WTC11 (cell line): Measurements from ENCODE around the gene FRMD4A. TPM values are rescaled to one million over a fixed set of nuclear protein-coding genes. Genes with fewer than 3 reads are reported as not detected.

Source experiments
- ATAC-seq: fragments of 200-7000 bp; cut with Tn5 transposase; 2 replicates; pipeline ENCODE4 v1.10.0; 2021; ENCODE audit warnings: mild to moderate bottlenecking, moderate library complexity
- CTCF ChIA-PET: fragments of 300-600 bp; sonication (Branson Sonifier 250); formaldehyde crosslinking; loops from one replicate; lab custom pipeline; 2021; ENCODE audit warnings: antibody characterized with exemption; lab: Charles Lee
- POLR2A ChIA-PET: fragments of 350-600 bp; sonication (Branson Sonifier 250); formaldehyde crosslinking; loops from one replicate; lab custom pipeline; 2021; ENCODE audit warnings: antibody characterized with exemption; lab: Charles Lee
- DNase-seq: peaks from one replicate; pipeline ENCODE4 v3.0.0; 2021; ENCODE audit warnings: low spot score
- H3K27ac Mint-ChIP-seq: 2 replicates; pipeline ENCODE4 v1.8.0; 2021; ENCODE audit warnings: mixed read lengths
- H3K27me3 Mint-ChIP-seq: 2 replicates; pipeline ENCODE4 v1.8.0; 2021; ENCODE audit warnings: low read depth, mild to moderate bottlenecking, moderate library complexity, mixed read lengths
- H3K36me3 Mint-ChIP-seq: 2 replicates; pipeline ENCODE4 v1.8.0; 2021; ENCODE audit warnings: mixed read lengths
- H3K4me1 Mint-ChIP-seq: 2 replicates; pipeline ENCODE4 v1.8.0; 2022; ENCODE audit warnings: mixed read lengths
- H3K4me3 Mint-ChIP-seq: 2 replicates; pipeline ENCODE4 v1.8.0; 2021; ENCODE audit warnings: mild to moderate bottlenecking, moderate library complexity, mixed read lengths
- H3K9me3 Mint-ChIP-seq: 2 replicates; pipeline ENCODE4 v1.8.0; 2021; ENCODE audit warnings: mixed read lengths
- CBFB ChIP-seq: sonication (generic); formaldehyde crosslinking; IDR thresholded peaks from 2 replicates; pipeline ENCODE4 v1.8.1; 2022; ENCODE audit warnings: mild to moderate bottlenecking, low read depth, missing genetic modification reagents
- EMX1 ChIP-seq: fragments of 250-450 bp; sonication (Bioruptor Pico); IDR thresholded peaks from 2 replicates; pipeline ENCODE4 v1.8.0; 2021; ENCODE audit warnings: mild to moderate bottlenecking
- ERG ChIP-seq: fragments of 250-450 bp; sonication (Bioruptor Pico); IDR thresholded peaks from 2 replicates; pipeline ENCODE4 v1.8.0; 2021; ENCODE audit warnings: mild to moderate bottlenecking
- FOXJ3 ChIP-seq: sonication (generic); formaldehyde crosslinking; IDR thresholded peaks from 2 replicates; pipeline ENCODE4 v1.9.0; 2021; ENCODE audit warnings: missing genetic modification reagents, mild to moderate bottlenecking, borderline replicate concordance
- FOXP4 ChIP-seq: sonication (generic); formaldehyde crosslinking; IDR thresholded peaks from 2 replicates; pipeline ENCODE4 v1.8.0; 2022; ENCODE audit warnings: mild to moderate bottlenecking, missing genetic modification reagents
- GABPB1 ChIP-seq: sonication (generic); formaldehyde crosslinking; IDR thresholded peaks from 2 replicates; pipeline ENCODE4 v1.8.1; 2023; ENCODE audit warnings: mild to moderate bottlenecking, missing genetic modification reagents
- HMGA2 ChIP-seq: fragments of 250-450 bp; sonication (Bioruptor Pico); IDR thresholded peaks from 2 replicates; pipeline ENCODE4 v1.4.0; 2021; ENCODE audit warnings: mild to moderate bottlenecking, moderate library complexity
- IRF2 ChIP-seq: sonication (generic); formaldehyde crosslinking; IDR thresholded peaks from 2 replicates; pipeline ENCODE4 v1.8.0; 2022; ENCODE audit warnings: low read depth, missing genetic modification reagents, borderline replicate concordance
- JUN ChIP-seq: sonication (generic); formaldehyde crosslinking; IDR thresholded peaks from 2 replicates; pipeline ENCODE4 v1.8.0; 2023; ENCODE audit warnings: mild to moderate bottlenecking, missing genetic modification reagents
- MXD4 ChIP-seq: fragments of 250-450 bp; sonication (Bioruptor Pico); IDR thresholded peaks from 2 replicates; pipeline ENCODE4 v1.8.0; 2021; ENCODE audit warnings: mild to moderate bottlenecking, moderate library complexity, borderline replicate concordance
- NR1H2 ChIP-seq: sonication (generic); formaldehyde crosslinking; IDR thresholded peaks from 2 replicates; pipeline ENCODE4 v1.9.0; 2021; ENCODE audit warnings: mild to moderate bottlenecking, moderate library complexity, missing genetic modification reagents
- NR3C1 ChIP-seq: sonication (generic); formaldehyde crosslinking; conservative IDR thresholded peaks from 2 replicates; pipeline ENCODE4 v1.8.1; 2023; ENCODE audit warnings: low read depth, mild to moderate bottlenecking, missing genetic modification reagents
- RELA ChIP-seq: sonication (generic); formaldehyde crosslinking; IDR thresholded peaks from 2 replicates; pipeline ENCODE4 v1.8.1; 2022; ENCODE audit warnings: missing genetic modification reagents, mild to moderate bottlenecking, borderline replicate concordance
- ZNF219 ChIP-seq: sonication (generic); formaldehyde crosslinking; IDR thresholded peaks from 2 replicates; pipeline ENCODE4 v1.8.0; 2023; ENCODE audit warnings: missing genetic modification reagents, mild to moderate bottlenecking, borderline replicate concordance
- ZNF671 ChIP-seq: fragments of 250-450 bp; sonication (Bioruptor Pico); IDR thresholded peaks from 2 replicates; pipeline ENCODE4 v1.8.0; 2021; ENCODE audit warnings: mild to moderate bottlenecking
- ZSCAN18 ChIP-seq: fragments of 250-450 bp; sonication (Bioruptor Pico); IDR thresholded peaks from 2 replicates; pipeline ENCODE4 v2.1.2; 2022; ENCODE audit warnings: mild to moderate bottlenecking, moderate library complexity
- total RNA-seq: library from RNA; stranded (reverse); gene quantifications from 3 replicates; pipeline ENCODE4 v1.2.3, GENCODE V29; 2021
- TF ChIP-seq, protein P1 (sequence below): sonication (generic); formaldehyde crosslinking; IDR thresholded peaks from 2 replicates; pipeline ENCODE4 v1.8.1; 2022; ENCODE audit warnings: low read depth, missing genetic modification reagents, borderline replicate concordance
- TF ChIP-seq, protein P2 (sequence below): sonication (generic); formaldehyde crosslinking; IDR thresholded peaks from 2 replicates; pipeline ENCODE4 v1.8.0; 2022; ENCODE audit warnings: missing genetic modification reagents
- TF ChIP-seq, protein P3 (sequence below): fragments of 250-450 bp; sonication (Bioruptor Pico); IDR thresholded peaks from 2 replicates; pipeline ENCODE4 v1.9.0; 2021; ENCODE audit warnings: mild to moderate bottlenecking, borderline replicate concordance

Gene FRMD4A
- total RNA-seq, 1 experiment from 2014 or later: 35.5 TPM

GRCh38 chr10:14371581-14371980, 40.9 kb upstream of the FRMD4A start:
- Mint-ChIP-seq H3K27ac (no peak overlapping the region), H3K4me3 (no peak overlapping the region), H3K27me3 (no peaks in the 10 kb centered on the region; the same call in 1 of the 2 replicates), H3K36me3 (no peaks in the 10 kb centered on the region), H3K9me3 (peaks cover 8% of the 10 kb centered on the region), H3K4me1 (peaks cover 10% of the 10 kb centered on the region)
- DNase-seq: no peak
- ChIA-PET POLR2A (no interaction called here), CTCF (no interaction called here)
- no peak for ATAC-seq
- TF ChIP-seq FOXJ3 (CRISPR knock-in tag) (no peak), CBFB (CRISPR knock-in tag) (no peak), ZNF671 (CRISPR knock-in tag) (no peak), MXD4 (no peak), HMGA2 (CRISPR knock-in tag) (no peak), EMX1 (CRISPR knock-in tag) (no peak), NR1H2 (no peak), ZNF219 (no peak), ERG (CRISPR knock-in tag) (no peak), FOXP4 (CRISPR knock-in tag) (no peak), JUN (CRISPR knock-in tag) (no peak), RELA (no peak)

- ChIA-PET CTCF (interaction anchor here (0.6 kb wide), 1 partner anchor 605 kb away, joined by 3 read pairs; no protein-coding TSS in a partner anchor), POLR2A (no interaction called here)
- H3K27ac Mint-ChIP-seq: no peak overlapping the region
- ATAC-seq (no peak), DNase-seq (no peak)
- no peak overlapping the region for H3K4me3 Mint-ChIP-seq
- peaks cover 8% of the 10 kb centered on the region for H3K9me3 Mint-ChIP-seq
- H3K36me3 Mint-ChIP-seq: no peaks in the 10 kb centered on the region
- peaks cover 6% of the 10 kb centered on the region for H3K4me1 Mint-ChIP-seq
- H3K27me3 Mint-ChIP-seq: no peaks in the 10 kb centered on the region; the same call in 1 of the 2 replicates
- no peak for TF ChIP-seq IRF2
- no peak for TF ChIP-seq GABPB1 (CRISPR knock-in tag)
- no peak for TF ChIP-seq FOXP4 (CRISPR knock-in tag)
- no peak for TF ChIP-seq NR3C1 (CRISPR knock-in tag)
- TF ChIP-seq, protein P1, sequence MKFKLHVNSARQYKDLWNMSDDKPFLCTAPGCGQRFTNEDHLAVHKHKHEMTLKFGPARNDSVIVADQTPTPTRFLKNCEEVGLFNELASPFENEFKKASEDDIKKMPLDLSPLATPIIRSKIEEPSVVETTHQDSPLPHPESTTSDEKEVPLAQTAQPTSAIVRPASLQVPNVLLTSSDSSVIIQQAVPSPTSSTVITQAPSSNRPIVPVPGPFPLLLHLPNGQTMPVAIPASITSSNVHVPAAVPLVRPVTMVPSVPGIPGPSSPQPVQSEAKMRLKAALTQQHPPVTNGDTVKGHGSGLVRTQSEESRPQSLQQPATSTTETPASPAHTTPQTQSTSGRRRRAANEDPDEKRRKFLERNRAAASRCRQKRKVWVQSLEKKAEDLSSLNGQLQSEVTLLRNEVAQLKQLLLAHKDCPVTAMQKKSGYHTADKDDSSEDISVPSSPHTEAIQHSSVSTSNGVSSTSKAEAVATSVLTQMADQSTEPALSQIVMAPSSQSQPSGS (CRISPR knock-in tag): no peak
- TF ChIP-seq, protein P2, sequence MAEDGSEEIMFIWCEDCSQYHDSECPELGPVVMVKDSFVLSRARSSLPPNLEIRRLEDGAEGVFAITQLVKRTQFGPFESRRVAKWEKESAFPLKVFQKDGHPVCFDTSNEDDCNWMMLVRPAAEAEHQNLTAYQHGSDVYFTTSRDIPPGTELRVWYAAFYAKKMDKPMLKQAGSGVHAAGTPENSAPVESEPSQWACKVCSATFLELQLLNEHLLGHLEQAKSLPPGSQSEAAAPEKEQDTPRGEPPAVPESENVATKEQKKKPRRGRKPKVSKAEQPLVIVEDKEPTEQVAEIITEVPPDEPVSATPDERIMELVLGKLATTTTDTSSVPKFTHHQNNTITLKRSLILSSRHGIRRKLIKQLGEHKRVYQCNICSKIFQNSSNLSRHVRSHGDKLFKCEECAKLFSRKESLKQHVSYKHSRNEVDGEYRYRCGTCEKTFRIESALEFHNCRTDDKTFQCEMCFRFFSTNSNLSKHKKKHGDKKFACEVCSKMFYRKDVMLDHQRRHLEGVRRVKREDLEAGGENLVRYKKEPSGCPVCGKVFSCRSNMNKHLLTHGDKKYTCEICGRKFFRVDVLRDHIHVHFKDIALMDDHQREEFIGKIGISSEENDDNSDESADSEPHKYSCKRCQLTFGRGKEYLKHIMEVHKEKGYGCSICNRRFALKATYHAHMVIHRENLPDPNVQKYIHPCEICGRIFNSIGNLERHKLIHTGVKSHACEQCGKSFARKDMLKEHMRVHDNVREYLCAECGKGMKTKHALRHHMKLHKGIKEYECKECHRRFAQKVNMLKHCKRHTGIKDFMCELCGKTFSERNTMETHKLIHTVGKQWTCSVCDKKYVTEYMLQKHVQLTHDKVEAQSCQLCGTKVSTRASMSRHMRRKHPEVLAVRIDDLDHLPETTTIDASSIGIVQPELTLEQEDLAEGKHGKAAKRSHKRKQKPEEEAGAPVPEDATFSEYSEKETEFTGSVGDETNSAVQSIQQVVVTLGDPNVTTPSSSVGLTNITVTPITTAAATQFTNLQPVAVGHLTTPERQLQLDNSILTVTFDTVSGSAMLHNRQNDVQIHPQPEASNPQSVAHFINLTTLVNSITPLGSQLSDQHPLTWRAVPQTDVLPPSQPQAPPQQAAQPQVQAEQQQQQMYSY: no peak
- no peak for TF ChIP-seq ZSCAN18 (CRISPR knock-in tag)
- TF ChIP-seq, protein P3, sequence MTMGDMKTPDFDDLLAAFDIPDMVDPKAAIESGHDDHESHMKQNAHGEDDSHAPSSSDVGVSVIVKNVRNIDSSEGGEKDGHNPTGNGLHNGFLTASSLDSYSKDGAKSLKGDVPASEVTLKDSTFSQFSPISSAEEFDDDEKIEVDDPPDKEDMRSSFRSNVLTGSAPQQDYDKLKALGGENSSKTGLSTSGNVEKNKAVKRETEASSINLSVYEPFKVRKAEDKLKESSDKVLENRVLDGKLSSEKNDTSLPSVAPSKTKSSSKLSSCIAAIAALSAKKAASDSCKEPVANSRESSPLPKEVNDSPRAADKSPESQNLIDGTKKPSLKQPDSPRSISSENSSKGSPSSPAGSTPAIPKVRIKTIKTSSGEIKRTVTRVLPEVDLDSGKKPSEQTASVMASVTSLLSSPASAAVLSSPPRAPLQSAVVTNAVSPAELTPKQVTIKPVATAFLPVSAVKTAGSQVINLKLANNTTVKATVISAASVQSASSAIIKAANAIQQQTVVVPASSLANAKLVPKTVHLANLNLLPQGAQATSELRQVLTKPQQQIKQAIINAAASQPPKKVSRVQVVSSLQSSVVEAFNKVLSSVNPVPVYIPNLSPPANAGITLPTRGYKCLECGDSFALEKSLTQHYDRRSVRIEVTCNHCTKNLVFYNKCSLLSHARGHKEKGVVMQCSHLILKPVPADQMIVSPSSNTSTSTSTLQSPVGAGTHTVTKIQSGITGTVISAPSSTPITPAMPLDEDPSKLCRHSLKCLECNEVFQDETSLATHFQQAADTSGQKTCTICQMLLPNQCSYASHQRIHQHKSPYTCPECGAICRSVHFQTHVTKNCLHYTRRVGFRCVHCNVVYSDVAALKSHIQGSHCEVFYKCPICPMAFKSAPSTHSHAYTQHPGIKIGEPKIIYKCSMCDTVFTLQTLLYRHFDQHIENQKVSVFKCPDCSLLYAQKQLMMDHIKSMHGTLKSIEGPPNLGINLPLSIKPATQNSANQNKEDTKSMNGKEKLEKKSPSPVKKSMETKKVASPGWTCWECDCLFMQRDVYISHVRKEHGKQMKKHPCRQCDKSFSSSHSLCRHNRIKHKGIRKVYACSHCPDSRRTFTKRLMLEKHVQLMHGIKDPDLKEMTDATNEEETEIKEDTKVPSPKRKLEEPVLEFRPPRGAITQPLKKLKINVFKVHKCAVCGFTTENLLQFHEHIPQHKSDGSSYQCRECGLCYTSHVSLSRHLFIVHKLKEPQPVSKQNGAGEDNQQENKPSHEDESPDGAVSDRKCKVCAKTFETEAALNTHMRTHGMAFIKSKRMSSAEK: no peak
These were observed 40.2 kb upstream of the FRMD4A start for GRCh38 chr10:14370894-14371293.
